GM19025 (cell line): Measurements from ENCODE around the gene GAMT.

ENCODE experiments used
- ATAC-seq: cut with Tn5 transposase; IDR thresholded peaks from one replicate; pipeline ENCODE4 v1.9.1; 2021; ENCODE audit warnings: mild to moderate bottlenecking, low read depth, moderate library complexity; ENCODE audit not compliant: unreplicated experiment

Gene GAMT

DNA sequence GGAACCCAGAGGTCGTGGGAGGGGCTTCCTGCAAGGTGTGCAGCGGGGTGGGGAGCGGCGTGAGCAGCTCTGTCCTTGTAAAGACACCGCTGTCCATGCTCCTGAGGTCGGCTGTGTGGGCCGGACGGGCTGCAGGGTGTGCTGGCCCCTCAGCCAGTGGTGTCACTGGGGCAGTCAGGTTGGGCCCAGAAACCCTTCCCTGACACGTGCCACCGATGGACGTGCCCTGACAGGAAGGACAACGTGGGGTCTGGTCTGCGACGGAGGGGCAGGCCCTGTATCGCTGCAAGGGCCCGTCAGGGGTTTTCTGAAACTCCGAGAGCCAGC, 32.7 kb upstream of the GAMT start:
- no peak for ATAC-seq

DNA sequence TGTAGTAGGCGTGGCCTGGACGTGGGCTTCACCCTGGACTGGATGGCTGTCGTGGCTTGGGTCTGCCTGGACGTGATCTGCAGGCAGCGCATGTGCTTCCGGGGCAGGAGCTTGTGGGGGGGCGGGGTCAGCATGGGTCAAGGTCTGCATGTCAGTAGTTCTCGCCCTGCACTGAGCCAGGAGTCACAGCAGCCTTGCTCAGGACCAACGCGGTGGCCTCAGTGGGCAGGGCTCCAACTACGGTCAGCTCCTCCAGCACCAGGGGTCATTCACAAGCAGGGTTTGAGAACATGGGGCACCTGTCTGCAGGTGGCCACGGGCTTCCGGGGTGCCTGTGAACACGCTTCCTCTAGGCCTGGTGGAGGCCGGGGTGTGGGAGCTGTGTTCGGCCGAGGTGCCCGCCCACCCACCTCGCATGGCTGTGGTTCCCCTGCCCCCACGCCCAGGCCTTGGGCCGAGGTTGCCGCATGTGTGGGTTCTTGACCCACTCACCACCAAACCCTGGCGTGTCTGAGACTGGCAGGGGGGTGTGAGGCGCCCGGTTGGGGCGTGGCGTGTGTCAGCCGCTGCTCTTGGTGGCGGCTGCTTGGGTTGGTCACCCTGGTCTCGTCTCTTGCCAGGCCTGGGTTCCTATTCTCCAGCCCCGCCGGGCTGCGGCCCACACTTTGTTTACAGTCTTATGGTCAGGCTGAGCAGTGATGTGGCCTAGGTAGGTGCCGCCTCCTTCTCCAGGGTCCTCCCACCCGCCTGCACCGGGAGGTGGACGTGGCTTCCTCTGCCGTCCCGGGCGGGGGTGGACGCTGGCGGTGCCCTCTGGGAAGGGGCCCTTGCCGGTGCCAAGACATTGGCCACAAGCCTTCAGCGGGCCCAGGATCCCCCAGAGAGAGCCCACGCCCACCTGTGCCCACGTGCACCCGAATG, 32.0 kb upstream of the GAMT start:
- no peak for ATAC-seq

DNA sequence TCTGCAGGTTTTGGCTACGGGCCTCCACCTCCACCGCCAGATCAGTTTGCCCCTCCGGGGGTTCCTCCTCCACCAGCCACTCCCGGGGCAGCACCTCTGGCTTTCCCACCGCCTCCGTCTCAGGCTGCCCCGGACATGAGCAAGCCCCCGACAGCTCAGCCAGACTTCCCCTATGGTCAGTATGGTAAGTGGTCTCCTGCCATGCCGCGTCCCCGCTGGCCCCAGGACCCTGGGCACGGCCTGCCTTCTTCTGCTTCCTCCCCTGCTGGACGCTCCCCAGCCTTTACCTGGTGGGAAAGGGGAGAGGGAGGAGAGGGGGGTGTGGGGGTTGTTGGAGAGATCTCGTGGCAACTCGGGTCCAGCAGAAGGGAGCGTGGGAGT, 31.2 kb upstream of the GAMT start:
- ATAC-seq = no peak

DNA sequence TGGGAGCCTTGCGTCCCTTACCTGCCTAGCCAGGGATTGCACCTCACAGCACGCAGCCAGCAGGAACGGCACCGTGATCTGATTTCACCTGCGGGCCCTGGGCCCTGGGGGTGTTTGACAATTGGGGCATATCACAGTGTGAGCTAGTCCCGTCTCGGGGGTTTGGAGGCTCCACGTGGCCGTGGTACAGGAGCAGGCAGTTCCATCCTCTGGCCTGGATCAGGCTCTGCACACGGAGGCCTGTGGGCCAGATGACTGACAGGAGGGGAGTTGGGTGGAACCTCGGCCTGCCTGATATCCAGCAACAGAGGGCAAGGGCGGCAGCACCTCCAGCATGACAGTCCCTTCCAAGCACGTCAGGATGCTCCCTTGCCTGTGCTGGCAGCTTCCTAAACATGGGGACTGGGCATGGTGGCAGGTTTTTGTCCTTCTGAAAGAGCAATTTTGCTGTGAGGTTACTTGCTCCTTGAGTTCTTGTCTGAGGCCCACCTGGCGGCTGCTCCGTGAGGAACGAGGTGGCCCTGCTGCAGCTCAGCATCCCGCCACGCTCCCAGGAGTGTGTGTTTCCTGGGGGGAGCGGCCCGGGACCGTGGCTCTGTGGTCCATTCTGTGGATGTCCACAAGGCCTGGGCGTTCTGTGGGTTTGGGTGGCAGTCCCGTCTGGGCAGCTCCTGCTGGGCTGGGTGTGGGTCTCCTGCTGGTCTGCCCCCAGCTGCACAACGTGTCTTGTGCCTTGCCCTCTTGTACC, 30.6 kb upstream of the GAMT start:
- ATAC-seq = no peak

DNA sequence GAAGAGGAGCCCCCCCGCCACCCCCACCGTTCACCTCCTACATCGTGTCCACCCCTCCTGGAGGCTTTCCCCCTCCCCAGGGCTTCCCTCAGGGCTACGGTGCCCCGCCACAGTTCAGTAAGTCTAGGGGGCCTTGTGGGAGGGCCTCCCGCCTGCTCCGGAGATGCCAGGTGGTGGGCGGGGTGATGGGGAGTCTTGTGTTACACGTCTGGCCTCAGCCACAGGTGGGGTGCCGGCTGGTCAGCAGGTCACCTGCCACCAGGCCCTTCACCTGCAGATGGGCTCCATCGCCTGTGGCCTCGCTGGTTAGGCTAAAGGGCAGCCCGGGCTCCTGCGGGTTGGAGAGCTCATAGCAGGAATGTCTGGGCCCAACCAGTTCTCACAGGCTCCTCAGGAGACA, 28.9 kb upstream of the GAMT start:
- no peak for ATAC-seq

DNA sequence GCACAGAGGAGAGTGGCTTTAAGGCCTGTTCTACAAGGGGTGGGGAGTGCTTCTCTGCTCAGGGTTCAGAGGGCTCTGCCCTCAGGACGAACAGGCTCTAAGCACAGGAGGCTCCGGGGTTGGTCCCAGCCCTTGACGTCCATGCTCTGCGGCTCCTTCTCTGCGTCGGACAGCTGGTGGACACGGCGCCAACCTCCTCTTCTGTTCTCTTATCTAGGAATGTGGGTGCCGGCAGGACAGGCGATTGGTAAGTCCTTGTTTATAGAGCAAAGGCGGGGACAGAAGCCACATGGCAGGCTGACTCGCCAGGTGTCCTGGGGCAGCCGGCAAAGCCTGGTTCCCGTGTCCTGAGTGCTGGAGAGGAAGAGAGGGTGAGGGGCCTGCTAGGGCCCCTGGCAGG, 28.4 kb upstream of the GAMT start:
- ATAC-seq = no peak

DNA sequence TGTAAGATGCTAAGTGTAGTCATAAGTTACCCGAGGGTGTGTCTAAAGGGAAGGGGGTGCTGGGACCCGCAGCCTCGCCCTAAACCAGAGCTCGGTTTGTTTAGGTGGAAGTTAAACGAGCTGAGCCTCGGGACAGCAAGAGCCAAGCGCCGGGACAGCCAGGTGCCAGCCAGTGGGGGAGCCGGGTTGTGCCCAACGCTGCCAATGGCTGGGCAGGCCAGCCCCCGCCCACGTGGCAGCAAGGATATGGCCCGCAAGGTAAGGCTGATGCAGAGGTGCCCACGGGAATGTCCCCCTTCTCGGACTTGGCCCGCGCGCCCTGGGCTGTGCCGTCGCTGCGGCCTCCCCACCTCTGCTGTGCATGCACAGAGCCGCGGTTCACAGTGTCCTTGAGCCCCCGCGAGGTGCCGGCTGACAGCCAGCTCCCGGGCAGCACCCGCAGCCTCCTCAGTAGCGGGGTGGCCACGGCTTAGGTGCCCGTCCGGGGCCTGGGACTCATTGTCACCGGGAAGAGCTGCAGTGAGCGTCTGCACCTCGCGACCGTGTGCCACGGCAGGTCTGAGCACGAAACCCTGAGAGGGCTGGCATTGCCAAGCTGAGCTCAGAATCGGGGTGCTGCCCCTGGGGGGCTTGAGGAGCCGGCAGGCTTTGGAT, 27.5 kb upstream of the GAMT start:
- no peak for ATAC-seq

GRCh38 chr19:1427221-1427920, 26.0 kb upstream of the GAMT start:
- ATAC-seq = no peak

GRCh38 chr19:1426736-1427135, 25.4 kb upstream of the GAMT start:
- ATAC-seq = no peak

DNA sequence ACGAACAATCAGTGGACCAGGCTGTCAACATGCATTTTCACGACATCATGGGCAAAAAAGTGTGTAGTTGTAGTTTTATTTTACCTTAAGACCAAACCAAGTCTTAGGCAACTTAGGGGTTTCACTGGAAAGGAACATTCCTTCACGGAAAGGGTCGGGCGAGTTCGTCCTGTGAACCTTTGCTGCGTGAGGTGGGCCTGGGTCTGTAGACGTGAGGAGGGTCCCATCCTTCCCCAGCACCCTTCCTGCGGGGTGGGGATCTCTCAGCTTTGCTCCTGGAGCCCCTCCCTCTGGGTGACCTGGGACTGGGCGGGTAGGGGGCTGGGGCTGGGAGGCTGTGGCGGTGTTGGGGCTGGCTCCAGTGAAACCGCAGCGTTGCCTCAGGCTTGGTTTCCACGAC, 24.6 kb upstream of the GAMT start:
- ATAC-seq = no peak

- ATAC-seq = no peak
These were observed 23.9 kb upstream of the GAMT start for GRCh38 chr19:1425102-1425837.

- ATAC-seq = no peak
These were observed 23.0 kb upstream of the GAMT start for GRCh38 chr19:1424192-1424955.

- ATAC-seq = no peak
These were observed 22.3 kb upstream of the GAMT start for GRCh38 chr19:1423436-1424191.

DNA sequence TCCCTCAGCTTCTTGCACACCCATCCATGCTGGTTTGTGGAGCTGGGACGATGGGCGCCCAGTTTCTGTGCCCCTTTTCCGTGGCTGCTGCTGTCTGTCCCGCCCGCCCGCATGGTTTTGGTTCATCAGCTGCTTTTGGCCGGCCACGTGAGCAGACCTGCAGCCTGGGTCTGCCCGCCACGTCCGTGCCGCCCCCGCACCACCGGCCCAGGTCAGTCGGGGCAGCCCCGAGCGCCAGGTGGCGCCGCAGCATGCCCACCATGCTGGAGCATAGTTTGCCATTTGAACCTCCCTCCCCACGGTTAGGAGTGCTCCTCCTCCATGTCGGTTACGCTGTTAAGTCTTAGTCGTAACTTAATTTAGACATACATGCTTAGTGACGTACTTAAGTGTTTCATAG, 21.6 kb upstream of the GAMT start:
- no peak for ATAC-seq

GRCh38 chr19:1422360-1422759, 21.0 kb upstream of the GAMT start:
- no peak for ATAC-seq

GRCh38 chr19:1421958-1422305, 20.6 kb upstream of the GAMT start:
- no peak for ATAC-seq

DNA sequence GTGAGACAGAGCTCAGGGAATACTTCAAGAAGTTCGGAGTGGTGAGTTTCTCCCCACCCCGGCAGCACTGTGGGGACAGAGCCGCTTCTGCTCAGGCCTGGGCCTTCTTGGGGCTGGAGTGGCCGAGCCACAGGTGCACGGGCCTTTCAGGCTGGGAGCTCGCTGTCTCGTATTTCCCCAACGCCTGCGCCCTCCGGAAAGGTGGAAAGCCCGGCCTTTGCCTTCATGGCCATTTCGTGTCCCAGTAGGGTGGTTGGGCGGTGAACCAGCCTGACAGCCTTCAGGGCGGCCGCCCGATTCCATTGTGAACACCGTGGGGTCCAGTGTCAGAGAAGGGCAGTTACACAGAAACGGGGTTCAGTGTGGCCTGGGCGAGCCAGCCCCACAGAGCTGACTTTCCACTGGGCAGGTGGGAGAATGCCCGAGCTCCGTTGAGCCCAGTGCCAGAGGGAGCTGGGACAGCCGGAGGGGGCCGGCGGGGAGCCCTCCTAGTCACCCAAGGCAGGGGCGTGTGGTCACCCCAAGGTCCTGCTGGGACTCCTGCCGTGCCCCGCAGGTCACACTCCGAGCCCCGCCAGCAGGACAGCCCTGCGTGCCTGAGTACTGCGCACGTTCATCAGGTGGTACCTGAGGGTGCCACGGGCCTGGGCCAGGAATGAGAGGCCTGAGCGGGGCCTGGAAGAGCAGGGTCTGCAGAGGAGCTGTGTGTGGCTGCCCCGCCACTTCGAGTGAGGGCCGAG, 20.0 kb upstream of the GAMT start:
- no peak for ATAC-seq

DNA sequence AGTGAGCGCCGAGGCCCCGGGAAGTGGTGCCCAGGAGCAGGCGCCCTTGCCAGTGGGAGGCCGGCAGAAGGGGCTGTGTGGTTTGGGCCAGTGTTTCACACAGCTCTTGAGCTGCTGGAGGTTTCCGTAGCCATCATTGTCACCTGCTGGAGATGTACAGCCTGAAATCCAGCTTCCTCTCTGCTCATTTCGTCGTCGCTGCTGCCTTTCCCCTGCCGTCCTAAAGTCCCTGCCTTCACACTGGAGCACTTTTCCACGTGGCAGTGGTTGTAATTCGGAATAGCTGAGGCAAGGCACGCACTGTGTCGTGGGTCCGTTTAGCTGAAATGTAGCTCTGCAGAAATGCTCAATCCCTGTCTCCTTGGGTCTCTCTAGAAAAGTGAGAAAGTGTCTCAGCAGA, 19.2 kb upstream of the GAMT start:
- ATAC-seq = no peak
